SK-N-SH (cell line): ENCODE measurements around the gene HDAC7. TPM values are rescaled to one million over a fixed set of nuclear protein-coding genes. Genes with fewer than 3 reads are reported as not detected.

ENCODE experiments used
- CTCF ChIA-PET: fragments of 300-600, 350-600 bp; formaldehyde crosslinking; extraction: SDS; loops from one replicate; lab custom pipeline; 2021; lab: Yijun Ruan, JAX
- POLR2A ChIA-PET: fragments of 350-600 bp; sonication (Branson Sonifier 250); formaldehyde crosslinking; extraction: SDS; loops from one replicate; lab custom pipeline; 2020; ENCODE audit warnings: antibody characterized with exemption, inconsistent platforms; lab: Yijun Ruan, JAX
- DNase-seq: peaks from one replicate; pipeline ENCODE4 v3.0.0; 2012
- H2AFZ ChIP-seq: fragments of 200-600 bp; sonication (generic); 2 replicates; pipeline ENCODE4 v1.8.1; 2016; ENCODE audit warnings: antibody characterized with exemption, mild to moderate bottlenecking, low read depth
- H3F3A ChIP-seq: fragments of 200-600 bp; sonication (generic); replicated peaks from 2 replicates; pipeline ENCODE3; 2016; ENCODE audit warnings: antibody characterized with exemption, mild to moderate bottlenecking; ENCODE audit not compliant: insufficient read depth
- H3K27ac ChIP-seq, 2 experiments: fragments of 200-500 bp in 1 of 2; fragments of 200-600 bp in 1 of 2; sonication (Bioruptor generic) in 1 of 2; sonication (generic), shearing (Covaris generic) in 1 of 2; 2 replicates each; pipeline versions ENCODE4 v1.5.1 to v1.6.1; 2014 to 2016; ENCODE audit warnings: low read depth in 2 of 2, inconsistent platforms in 1 of 2, low read length in 1 of 2, mild to moderate bottlenecking in 1 of 2, mixed read lengths in 1 of 2
- H3K27me3 ChIP-seq: fragments of 200-600 bp; sonication (generic), shearing (Covaris generic); 2 replicates; pipeline ENCODE4 v1.6.1; 2016; ENCODE audit warnings: mixed run types; ENCODE audit not compliant: insufficient read depth
- H3K36me3 ChIP-seq, 2 experiments: fragments of 200-500 bp in 1 of 2; fragments of 200-600 bp in 1 of 2; sonication (Bioruptor generic) in 1 of 2; sonication (generic) in 1 of 2; replicated peaks in 1 of 2; 2 replicates each; pipeline versions ENCODE3 to v1.5.1; 2014 to 2016; ENCODE audit warnings: low read length in 1 of 2, mild to moderate bottlenecking in 1 of 2; ENCODE audit not compliant: insufficient read depth in 2 of 2, control insufficient read depth in 1 of 2
- H3K4me1 ChIP-seq, 2 experiments: fragments of 200-500 bp in 1 of 2; fragments of 200-600 bp in 1 of 2; sonication (Bioruptor generic) in 1 of 2; sonication (generic), shearing (Covaris generic) in 1 of 2; 2 replicates each; pipeline versions ENCODE4 v1.5.1 to v1.6.1; 2014 to 2016; ENCODE audit warnings: low read depth in 1 of 2, low read length in 1 of 2, mixed run types in 1 of 2; ENCODE audit not compliant: insufficient read depth in 2 of 2, control insufficient read depth in 1 of 2
- H3K4me2 ChIP-seq: fragments of 200-600 bp; sonication (generic), shearing (Covaris generic); 2 replicates; pipeline ENCODE4 v1.6.1; 2017; ENCODE audit warnings: mixed run types
- H3K4me3 ChIP-seq, 2 experiments: fragments of 200-500 bp in 1 of 2; fragments of 200-600 bp in 1 of 2; sonication (Bioruptor generic) in 1 of 2; sonication (generic), shearing (Covaris generic) in 1 of 2; 2 replicates each; pipeline versions ENCODE4 v1.5.1 to v1.8.1; 2014 to 2016; ENCODE audit warnings: low read depth in 2 of 2, inconsistent platforms in 1 of 2, low read length in 1 of 2, mild to moderate bottlenecking in 1 of 2, mixed read lengths in 1 of 2, moderate library complexity in 1 of 2
- H3K79me2 ChIP-seq: fragments of 200-600 bp; sonication (generic); 2 replicates; pipeline ENCODE4 v1.8.1; 2017; ENCODE audit warnings: mild to moderate bottlenecking; ENCODE audit not compliant: insufficient read depth
- H3K9ac ChIP-seq: fragments of 200-600 bp; sonication (generic); 2 replicates; pipeline ENCODE4 v1.6.1; 2017; ENCODE audit warnings: mixed run types
- H3K9me2 ChIP-seq: fragments of 200-600 bp; sonication (generic); 2 replicates; pipeline ENCODE4 v1.6.1; 2017; ENCODE audit warnings: mixed run types
- H3K9me3 ChIP-seq: fragments of 200-600 bp; sonication (generic); 2 replicates; pipeline ENCODE4 v1.6.1; 2017; ENCODE audit warnings: mixed run types, mild to moderate bottlenecking, moderate library complexity
- H4K20me1 ChIP-seq: fragments of 200-600 bp; sonication (generic); 2 replicates; pipeline ENCODE4 v1.6.1; 2017; ENCODE audit warnings: mild to moderate bottlenecking, mixed run types; ENCODE audit not compliant: insufficient read depth
- CHD2 ChIP-seq: fragments of 150-350 bp; IDR thresholded peaks from 2 replicates; pipeline ENCODE4 v1.6.1; 2018; ENCODE audit warnings: low read length; ENCODE audit not compliant: partially characterized antibody
- ELF1 ChIP-seq: IDR thresholded peaks from 2 replicates; pipeline ENCODE4 v1.4.0; 2012
- EP300 ChIP-seq, 2 experiments: IDR thresholded peaks; 2 replicates each; pipeline versions ENCODE4 v1.4.0 to v1.6.1; 2012; ENCODE audit warnings: borderline replicate concordance in 1 of 2, low read depth in 1 of 2, low read length in 1 of 2
- EZH2phosphoT487 ChIP-seq: fragments of 200-600 bp; sonication (generic); IDR thresholded peaks from 2 replicates; pipeline ENCODE4 v1.6.1; 2017; ENCODE audit warnings: low read depth, mixed run types, mild to moderate bottlenecking, antibody characterized with exemption, moderate library complexity, borderline replicate concordance
- FOSL2 ChIP-seq: IDR thresholded peaks from 2 replicates; pipeline ENCODE4 v1.4.0; 2012; ENCODE audit warnings: low read depth, mild to moderate bottlenecking, moderate library complexity, borderline replicate concordance
- IRF3 ChIP-seq: fragments of 150-350 bp; IDR thresholded peaks from 2 replicates; pipeline ENCODE4 v1.6.1; 2016; ENCODE audit warnings: mild to moderate bottlenecking, low read depth, low read length
- MEF2A ChIP-seq: IDR thresholded peaks from 2 replicates; pipeline ENCODE4 v1.4.0; 2012; ENCODE audit warnings: low read depth, borderline replicate concordance
- NFIC ChIP-seq: IDR thresholded peaks from 2 replicates; pipeline ENCODE4 v1.4.0; 2012; ENCODE audit warnings: borderline replicate concordance
- NRF1 ChIP-seq: IDR thresholded peaks from 2 replicates; pipeline ENCODE4 v1.6.1; 2012; ENCODE audit warnings: low read depth, mild to moderate bottlenecking, low read length
- RAD21 ChIP-seq: IDR thresholded peaks from 2 replicates; pipeline ENCODE4 v1.6.1; 2012; ENCODE audit warnings: mild to moderate bottlenecking, low read length
- REST ChIP-seq: IDR thresholded peaks from 2 replicates; pipeline ENCODE4 v1.6.1; 2012; ENCODE audit warnings: mild to moderate bottlenecking, low read depth, low read length, moderate library complexity
- TAF1 ChIP-seq: IDR thresholded peaks from 2 replicates; pipeline ENCODE4 v1.6.1; 2012; ENCODE audit warnings: low read depth, mild to moderate bottlenecking, low read length, moderate library complexity, borderline replicate concordance
- YY1 ChIP-seq: IDR thresholded peaks from 2 replicates; pipeline ENCODE4 v1.4.0; 2012; ENCODE audit warnings: low read depth, mild to moderate bottlenecking
- WGBS: methylation state at CpG from one replicate; pipeline ENCODE4 v1.1.6; 2017; ENCODE audit warnings: low lambda C conversion rate; 5-methylcytosine and 5-hydroxymethylcytosine counted together
- polyA plus RNA-seq, 3 experiments: library from polyadenylated mRNA; depleted of rRNA; stranded (reverse); fragments of >200 nt; gene quantifications; 2 replicates each; pipeline ENCODE4 v1.2.3, GENCODE V29; 2012
- TF ChIP-seq, protein P1 (sequence below): fragments of 200-600 bp; sonication (generic); IDR thresholded peaks from 2 replicates; pipeline ENCODE4 v1.6.1; 2017; ENCODE audit warnings: antibody characterized with exemption, mild to moderate bottlenecking, moderate library complexity
- TF ChIP-seq, protein P2 (sequence below): IDR thresholded peaks from 2 replicates; pipeline ENCODE4; 2012

The HDAC7 gene
- polyA plus RNA-seq, 1 of the 3 experiments (the other 2 are of a cell fraction) = 51.0 TPM

GRCh38 chr12:47739979-47740378 lies 79.7 kb downstream of the HDAC7 start:
- Histone ChIP-seq H4K20me1 (no peaks in the 10 kb centered on the region), H3K79me2 (no peaks in the 10 kb centered on the region), H3K4me2 (no peak overlapping the region), H3F3A (no peaks in the 10 kb centered on the region), H3K9me2 (no peaks in the 10 kb centered on the region)
- TF ChIP-seq TAF1 (no peak), ELF1 (no peak), FOSL2 (no peak), EP300 (IDR thresholded peaks at IDR 0.05; ENCODE audit: borderline replicate concordance in 1 of 2, low read depth in 1 of 2, low read length in 1 of 2) (no peak), NRF1 (no peak), IRF3 (no peak), REST (no peak), NFIC (no peak), MEF2A (no peak), EZH2phosphoT487 (no peak), RAD21 (no peak), CHD2 (no peak), YY1 (no peak)
- TF ChIP-seq, protein P1, sequence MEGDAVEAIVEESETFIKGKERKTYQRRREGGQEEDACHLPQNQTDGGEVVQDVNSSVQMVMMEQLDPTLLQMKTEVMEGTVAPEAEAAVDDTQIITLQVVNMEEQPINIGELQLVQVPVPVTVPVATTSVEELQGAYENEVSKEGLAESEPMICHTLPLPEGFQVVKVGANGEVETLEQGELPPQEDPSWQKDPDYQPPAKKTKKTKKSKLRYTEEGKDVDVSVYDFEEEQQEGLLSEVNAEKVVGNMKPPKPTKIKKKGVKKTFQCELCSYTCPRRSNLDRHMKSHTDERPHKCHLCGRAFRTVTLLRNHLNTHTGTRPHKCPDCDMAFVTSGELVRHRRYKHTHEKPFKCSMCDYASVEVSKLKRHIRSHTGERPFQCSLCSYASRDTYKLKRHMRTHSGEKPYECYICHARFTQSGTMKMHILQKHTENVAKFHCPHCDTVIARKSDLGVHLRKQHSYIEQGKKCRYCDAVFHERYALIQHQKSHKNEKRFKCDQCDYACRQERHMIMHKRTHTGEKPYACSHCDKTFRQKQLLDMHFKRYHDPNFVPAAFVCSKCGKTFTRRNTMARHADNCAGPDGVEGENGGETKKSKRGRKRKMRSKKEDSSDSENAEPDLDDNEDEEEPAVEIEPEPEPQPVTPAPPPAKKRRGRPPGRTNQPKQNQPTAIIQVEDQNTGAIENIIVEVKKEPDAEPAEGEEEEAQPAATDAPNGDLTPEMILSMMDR = no peak
- TF ChIP-seq, protein P2, sequence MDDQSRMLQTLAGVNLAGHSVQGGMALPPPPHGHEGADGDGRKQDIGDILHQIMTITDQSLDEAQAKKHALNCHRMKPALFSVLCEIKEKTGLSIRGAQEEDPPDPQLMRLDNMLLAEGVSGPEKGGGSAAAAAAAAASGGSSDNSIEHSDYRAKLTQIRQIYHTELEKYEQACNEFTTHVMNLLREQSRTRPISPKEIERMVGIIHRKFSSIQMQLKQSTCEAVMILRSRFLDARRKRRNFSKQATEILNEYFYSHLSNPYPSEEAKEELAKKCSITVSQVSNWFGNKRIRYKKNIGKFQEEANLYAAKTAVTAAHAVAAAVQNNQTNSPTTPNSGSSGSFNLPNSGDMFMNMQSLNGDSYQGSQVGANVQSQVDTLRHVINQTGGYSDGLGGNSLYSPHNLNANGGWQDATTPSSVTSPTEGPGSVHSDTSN = no peak
- TF ChIP-seq, all 33 proteins: peak for 0
- CTCF ChIA-PET = interaction anchor here (4.7 to 43.0 kb wide), 5 partner anchors 17 to 97 kb away, joined by 35 to 1294 read pairs (median 298); partner anchors contain the start of genes ENDOU, RAPGEF3 and SLC48A1
- H3K36me3 ChIP-seq = no peaks in the 10 kb centered on the region
- POLR2A ChIA-PET = no interaction called here
- no peaks in the 10 kb centered on the region for H3K27me3 ChIP-seq
- WGBS = 71% methylated on average over 7 of the region's 12 CpGs
- H3K9me3 ChIP-seq = no peaks in the 10 kb centered on the region
- H3K27ac ChIP-seq = no peak overlapping the region
- H3K4me3 ChIP-seq = no peak overlapping the region
- no peak for DNase-seq
- H3K4me1 ChIP-seq = peaks cover 20 to 63% of the 10 kb centered on the region in 2 experiments; a peak in 3 of 4 replicates
- H3K9ac ChIP-seq = no peak overlapping the region
- H2AFZ ChIP-seq = no peak overlapping the region
